MCF 10A (cell line): Measurements from ENCODE around the gene DCAF5. TPM values are rescaled to one million over a fixed set of nuclear protein-coding genes. Genes with fewer than 3 reads are reported as not detected.

Experiments used
- BruUV-seq: library from RNA; stranded (reverse); fragments of 400-500 nt; replicated peaks from 2 replicates; lab custom pipeline; 2021; lab: Mats Ljungman, UMichigan
- CTCF ChIA-PET: fragments of 300-600 bp; sonication (Branson Sonifier 250); formaldehyde crosslinking; extraction: SDS; loops from one replicate; lab custom pipeline; 2021; ENCODE audit warnings: antibody characterized with exemption, inconsistent platforms; lab: Yijun Ruan, JAX
- POLR2A ChIA-PET: fragments of 300-600, 350-650 bp; sonication (Branson Sonifier 250); formaldehyde crosslinking; extraction: SDS; loops from one replicate; lab custom pipeline; 2020; ENCODE audit warnings: antibody characterized with exemption, inconsistent platforms; lab: Yijun Ruan, JAX
- DNase-seq: peaks from one replicate; pipeline ENCODE4 v3.0.0-alpha.2; 2018; ENCODE audit not compliant: unreplicated experiment
- H3K27ac Mint-ChIP-seq: one replicate; pipeline ENCODE4 v1.8.0; 2022; ENCODE audit warnings: mild to moderate bottlenecking, low read depth, mixed read lengths; ENCODE audit not compliant: unreplicated experiment
- H3K27me3 Mint-ChIP-seq: one replicate; pipeline ENCODE4 v1.8.0; 2022; ENCODE audit warnings: mixed read lengths; ENCODE audit not compliant: insufficient read depth, unreplicated experiment
- H3K36me3 Mint-ChIP-seq: one replicate; pipeline ENCODE4 v1.8.0; 2022; ENCODE audit warnings: mild to moderate bottlenecking, moderate library complexity, mixed read lengths; ENCODE audit not compliant: insufficient read depth, unreplicated experiment
- H3K4me1 Mint-ChIP-seq: one replicate; pipeline ENCODE4 v1.8.0; 2022; ENCODE audit warnings: mixed read lengths; ENCODE audit not compliant: insufficient read depth, unreplicated experiment
- H3K4me3 Mint-ChIP-seq: one replicate; pipeline ENCODE4 v1.8.0; 2022; ENCODE audit warnings: mild to moderate bottlenecking, moderate library complexity, mixed read lengths; ENCODE audit not compliant: unreplicated experiment
- H3K9me3 Mint-ChIP-seq: one replicate; pipeline ENCODE4 v1.8.0; 2022; ENCODE audit warnings: mixed read lengths; ENCODE audit not compliant: unreplicated experiment
- intact Hi-C: fragments of 100-400 bp; cut with micrococcal nuclease; formaldehyde crosslinking; loops from 2 replicates; pipeline ENCODE4 v1.14.1; 2022
- total RNA-seq: library from RNA; stranded (reverse); gene quantifications from 2 replicates; pipeline ENCODE4 v1.2.3, GENCODE V29; 2022
- TF ChIP-seq, protein P1 (sequence below): fragments of 200-600 bp; IDR thresholded peaks from one replicate; pipeline ENCODE4 v1.8.0; 2022; ENCODE audit warnings: antibody characterized with exemption, mild to moderate bottlenecking; ENCODE audit not compliant: unreplicated experiment

The DCAF5 gene
- total RNA-seq, 1 experiment from 2014 or later: 37.7 TPM

GRCh38 chr14:69017706-69018105, 135.2 kb downstream of the DCAF5 start:
- DNase-seq: no peak
- no peak overlapping the region for H3K27ac Mint-ChIP-seq
- intact Hi-C loops: no loop called here
- BruUV-seq: no TSS peak
- H3K36me3 Mint-ChIP-seq: no peaks in the 10 kb centered on the region
- CTCF ChIA-PET: no interaction called here
- H3K4me1 Mint-ChIP-seq: peaks cover 18% of the 10 kb centered on the region
- no peaks in the 10 kb centered on the region for H3K27me3 Mint-ChIP-seq
- POLR2A ChIA-PET: no interaction called here
- no peaks in the 10 kb centered on the region for H3K9me3 Mint-ChIP-seq
- no peak overlapping the region for H3K4me3 Mint-ChIP-seq
- TF ChIP-seq, protein P1, sequence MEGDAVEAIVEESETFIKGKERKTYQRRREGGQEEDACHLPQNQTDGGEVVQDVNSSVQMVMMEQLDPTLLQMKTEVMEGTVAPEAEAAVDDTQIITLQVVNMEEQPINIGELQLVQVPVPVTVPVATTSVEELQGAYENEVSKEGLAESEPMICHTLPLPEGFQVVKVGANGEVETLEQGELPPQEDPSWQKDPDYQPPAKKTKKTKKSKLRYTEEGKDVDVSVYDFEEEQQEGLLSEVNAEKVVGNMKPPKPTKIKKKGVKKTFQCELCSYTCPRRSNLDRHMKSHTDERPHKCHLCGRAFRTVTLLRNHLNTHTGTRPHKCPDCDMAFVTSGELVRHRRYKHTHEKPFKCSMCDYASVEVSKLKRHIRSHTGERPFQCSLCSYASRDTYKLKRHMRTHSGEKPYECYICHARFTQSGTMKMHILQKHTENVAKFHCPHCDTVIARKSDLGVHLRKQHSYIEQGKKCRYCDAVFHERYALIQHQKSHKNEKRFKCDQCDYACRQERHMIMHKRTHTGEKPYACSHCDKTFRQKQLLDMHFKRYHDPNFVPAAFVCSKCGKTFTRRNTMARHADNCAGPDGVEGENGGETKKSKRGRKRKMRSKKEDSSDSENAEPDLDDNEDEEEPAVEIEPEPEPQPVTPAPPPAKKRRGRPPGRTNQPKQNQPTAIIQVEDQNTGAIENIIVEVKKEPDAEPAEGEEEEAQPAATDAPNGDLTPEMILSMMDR: no peak

DNA sequence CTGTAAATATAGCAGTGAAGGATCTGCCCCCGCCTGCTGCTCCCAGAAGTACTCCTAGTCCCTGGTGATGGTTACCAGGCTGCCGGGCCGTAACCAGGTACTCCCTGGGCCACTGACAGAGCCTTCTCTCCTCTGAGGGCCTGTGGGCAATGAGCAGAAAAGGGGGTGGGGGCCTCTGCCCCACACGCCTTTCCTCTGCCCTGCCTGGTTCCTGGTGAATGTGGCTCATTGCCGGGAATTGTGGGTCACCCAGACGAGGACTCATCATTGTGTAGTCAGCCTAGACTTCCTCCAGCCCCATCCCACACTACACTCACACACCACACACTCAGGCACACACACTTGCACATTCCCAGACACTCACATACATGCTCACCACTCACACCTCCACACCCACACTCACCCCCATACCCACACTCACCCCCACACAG, 138.1 kb downstream of the DCAF5 start:
- no peaks in the 10 kb centered on the region for H3K36me3 Mint-ChIP-seq
- no peak for DNase-seq
- TF ChIP-seq, protein P1: no peak
- H3K9me3 Mint-ChIP-seq: no peaks in the 10 kb centered on the region
- no peak overlapping the region for H3K27ac Mint-ChIP-seq
- ChIA-PET CTCF (no interaction called here), POLR2A (interaction anchor here (1.4 kb wide), 1 partner anchor 28 kb away, joined by 4 read pairs; no protein-coding TSS in a partner anchor)
- intact Hi-C loops: no loop called here
- no TSS peak for BruUV-seq
- peaks cover 18% of the 10 kb centered on the region for H3K4me1 Mint-ChIP-seq
- no peak overlapping the region for H3K4me3 Mint-ChIP-seq
- H3K27me3 Mint-ChIP-seq: no peaks in the 10 kb centered on the region

DNA sequence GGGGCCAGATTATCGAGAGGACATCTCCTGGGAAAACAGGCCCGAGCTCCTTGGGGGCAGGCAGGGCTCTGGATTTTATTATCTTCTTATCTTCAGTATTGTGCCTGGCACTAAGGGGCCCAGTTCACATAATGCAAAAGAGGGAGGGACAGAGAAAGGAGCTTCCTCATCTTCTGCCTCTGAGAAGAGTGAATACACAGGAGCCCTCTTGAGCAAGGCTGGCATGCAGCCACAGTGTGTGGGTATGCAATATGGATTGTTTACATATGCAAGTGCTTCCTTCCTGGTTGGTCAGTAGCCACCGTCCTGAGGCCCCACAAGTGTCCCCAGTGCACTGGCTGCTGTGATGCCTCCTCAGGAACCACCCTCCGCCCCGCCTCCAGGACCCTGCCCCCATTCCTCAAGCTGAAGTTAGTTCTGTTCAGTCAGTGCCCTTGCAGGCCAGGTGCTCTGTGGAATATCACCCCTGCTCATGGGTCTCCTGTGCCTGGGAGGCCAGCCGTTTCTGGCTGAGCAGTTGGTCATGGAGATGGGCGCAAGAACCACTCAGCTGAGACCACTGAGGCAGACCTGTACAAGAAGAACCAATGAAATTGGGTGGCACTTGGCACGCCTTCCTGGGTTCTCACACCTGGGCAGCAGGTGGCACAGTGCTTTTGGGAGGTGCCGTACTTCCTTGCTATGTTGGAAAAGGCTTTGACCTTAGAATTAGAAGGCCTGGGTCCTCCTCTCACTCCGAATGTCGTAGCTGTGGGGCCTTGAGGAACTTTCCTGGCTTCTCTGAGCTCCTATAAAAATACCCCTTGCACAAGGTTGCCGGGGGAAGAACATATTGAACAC, 138.8 kb downstream of the DCAF5 start:
- peaks cover 18% of the 10 kb centered on the region for H3K4me1 Mint-ChIP-seq
- no peak overlapping the region for H3K4me3 Mint-ChIP-seq
- POLR2A ChIA-PET: interaction anchor here (0.7 to 1.4 kb wide), 4 partner anchors 9 to 93 kb away, joined by 3 to 4 read pairs (median 4); no protein-coding TSS in a partner anchor
- peak; percentile 93 for DNase-seq
- CTCF ChIA-PET: no interaction called here
- TF ChIP-seq, protein P1: no peak
- no TSS peak for BruUV-seq
- H3K27me3 Mint-ChIP-seq: no peaks in the 10 kb centered on the region
- H3K36me3 Mint-ChIP-seq: no peaks in the 10 kb centered on the region
- intact Hi-C loops: no loop called here
- H3K27ac Mint-ChIP-seq: no peak overlapping the region
- H3K9me3 Mint-ChIP-seq: no peaks in the 10 kb centered on the region

GRCh38 chr14:69012256-69012953, 140.5 kb downstream of the DCAF5 start:
- Mint-ChIP-seq H3K9me3 (no peaks in the 10 kb centered on the region), H3K4me3 (no peak overlapping the region), H3K27ac (no peak overlapping the region), H3K4me1 (peaks cover 18% of the 10 kb centered on the region), H3K27me3 (no peaks in the 10 kb centered on the region), H3K36me3 (no peaks in the 10 kb centered on the region)
- no peak for DNase-seq
- BruUV-seq: no TSS peak
- CTCF ChIA-PET: interaction anchor here (0.6 to 1.1 kb wide), 4 partner anchors 48 to 1444 kb away, joined by 3 read pairs; no protein-coding TSS in a partner anchor
- intact Hi-C loops: no loop called here
- TF ChIP-seq, protein P1: no peak
- POLR2A ChIA-PET: interaction anchor here (0.7 kb wide), 1 partner anchor 91 kb away, joined by 3 read pairs; no protein-coding TSS in a partner anchor
